SW 1271 (cell line): Measurements from ENCODE around the gene NHLH1.
A peak's percentile ranks its signal among the peaks of the same experiment; 100 is the strongest.

Source experiments
- DNase-seq, 2 experiments: peaks; one replicate each; lab custom pipeline; 2025; lab: John Stamatoyannopoulos, UW

The NHLH1 gene

GRCh38 chr1:160366731-160367515 is at the start of gene NHLH1:
TSS of gene NHLH1 (plus strand) at chr1:160367071. CDS start at chr1:160370732, 3,661 bp downstream.
- DNase-seq: no peak

GRCh38 chr1:160322831-160323230 is 44.0 kb upstream of the NHLH1 start:
- no peak for DNase-seq

- DNase-seq: no peak
Observed at GRCh38 chr1:160325252-160325651, 41.6 kb upstream of the NHLH1 start.

- no peak for DNase-seq
Observed at GRCh38 chr1:160326418-160326817, 40.5 kb upstream of the NHLH1 start.

GRCh38 chr1:160328184-160328583 is 38.7 kb upstream of the NHLH1 start:
- DNase-seq: no peak

- DNase-seq: no peak
Observed at GRCh38 chr1:160330119-160330518, 36.8 kb upstream of the NHLH1 start.

- DNase-seq: no peak
Observed at GRCh38 chr1:160332516-160332915, 34.4 kb upstream of the NHLH1 start.

GRCh38 chr1:160338580-160338979 is 28.3 kb upstream of the NHLH1 start:
- no peak for DNase-seq

- DNase-seq: no peak
Observed at GRCh38 chr1:160340146-160340545, 26.7 kb upstream of the NHLH1 start.

- DNase-seq: no peak
Observed at GRCh38 chr1:160340866-160341265, 26.0 kb upstream of the NHLH1 start.

GRCh38 chr1:160342526-160342925 is 24.3 kb upstream of the NHLH1 start:
- DNase-seq: no peak

- peak; percentile 72 to 82 for DNase-seq
Observed at GRCh38 chr1:160342953-160343869, 23.7 kb upstream of the NHLH1 start, which contains the start of the genes COPA and NCSTN. TSS of gene COPA (minus strand) at chr1:160343250. CDS start at chr1:160343170, 80 bp downstream. TSS of gene NCSTN (plus strand) at chr1:160343383. CDS start at chr1:160343397, 14 bp downstream.

GRCh38 chr1:160344241-160344640 is 22.6 kb upstream of the NHLH1 start:
- DNase-seq: no peak

GRCh38 chr1:160344936-160345335 is 21.9 kb upstream of the NHLH1 start:
- no peak for DNase-seq

- DNase-seq: no peak
Observed at GRCh38 chr1:160346463-160346862, 20.4 kb upstream of the NHLH1 start.

- no peak for DNase-seq
Observed at GRCh38 chr1:160346958-160347357, 19.9 kb upstream of the NHLH1 start.

GRCh38 chr1:160351629-160352028 is 15.2 kb upstream of the NHLH1 start:
- no peak for DNase-seq

- no peak for DNase-seq
Observed at GRCh38 chr1:160352555-160352954, 14.3 kb upstream of the NHLH1 start.

- DNase-seq: no peak
Observed at GRCh38 chr1:160353223-160353622, 13.6 kb upstream of the NHLH1 start.

GRCh38 chr1:160354388-160354985 is 12.4 kb upstream of the NHLH1 start:
- peak in 1 of 2 experiments; percentile 1 for DNase-seq

- no peak for DNase-seq
Observed at GRCh38 chr1:160357286-160358002, 9.4 kb upstream of the NHLH1 start.

GRCh38 chr1:160358073-160358472 is 8.8 kb upstream of the NHLH1 start:
- no peak for DNase-seq
